ENCODE data around the gene CSAD. TPM values are rescaled to one million over a fixed set of nuclear protein-coding genes. Genes with fewer than 3 reads are reported as not detected.

CSAD gene
- total RNA-seq (2014; rRNA removed; shearing (Covaris generic)), result 0.89 and 2.6 TPM in 2 replicates

- peak; percentile 96 for DNase-seq (ENCODE audit: low read depth)
Measured at GRCh38 chr12:53180220-53180930, at the start of gene CSAD, which contains the start of gene ZNF740. Gene CSAD, minus strand, starts transcription at chr12:53180925. Its CDS starts 7,455 bp downstream, at chr12:53173470. Gene ZNF740, plus strand, starts transcription at chr12:53180722. Its CDS starts 1,262 bp downstream, at chr12:53181984.

- no peak for DNase-seq (ENCODE audit: low read depth)
Measured at GRCh38 chr12:53230108-53230845, 49.6 kb upstream of the CSAD start.

GRCh38 chr12:53229454-53229853 is 48.7 kb upstream of the CSAD start:
- DNase-seq (ENCODE audit: low read depth), result no peak

- DNase-seq (ENCODE audit: low read depth), result no peak
Measured at GRCh38 chr12:53227836-53228235, 47.1 kb upstream of the CSAD start.

- DNase-seq (ENCODE audit: low read depth), result no peak
Measured at GRCh38 chr12:53227341-53227740, 46.6 kb upstream of the CSAD start.

- no peak for DNase-seq (ENCODE audit: low read depth)
Measured at GRCh38 chr12:53226815-53227214, 46.1 kb upstream of the CSAD start.

- no peak for DNase-seq (ENCODE audit: low read depth)
Measured at GRCh38 chr12:53225635-53226424, 45.1 kb upstream of the CSAD start.

- no peak for DNase-seq (ENCODE audit: low read depth)
Measured at GRCh38 chr12:53224897-53225634, 44.3 kb upstream of the CSAD start.

- DNase-seq (ENCODE audit: low read depth), result no peak
Measured at GRCh38 chr12:53224061-53224896, 43.6 kb upstream of the CSAD start.

- DNase-seq (ENCODE audit: low read depth), result no peak
Measured at GRCh38 chr12:53223389-53224060, 42.8 kb upstream of the CSAD start.

GRCh38 chr12:53222806-53223261 is 42.1 kb upstream of the CSAD start:
- DNase-seq (ENCODE audit: low read depth), result no peak

GRCh38 chr12:53222170-53222721 is 41.5 kb upstream of the CSAD start:
- DNase-seq (ENCODE audit: low read depth), result no peak

GRCh38 chr12:53221203-53222080 is 40.7 kb upstream of the CSAD start:
- peak; percentile 79 for DNase-seq (ENCODE audit: low read depth)

- DNase-seq (ENCODE audit: low read depth), result peak; percentile 93
Measured at GRCh38 chr12:53220694-53221202, 40.0 kb upstream of the CSAD start.

GRCh38 chr12:53219956-53220693 is 39.4 kb upstream of the CSAD start:
- peak; percentile 27 for DNase-seq (ENCODE audit: low read depth)

- no peak for DNase-seq (ENCODE audit: low read depth)
Measured at GRCh38 chr12:53219292-53219955, 38.7 kb upstream of the CSAD start.

Measured in M059J (cell line).